ENCODE results near the gene ARHGDIB.

DNA sequence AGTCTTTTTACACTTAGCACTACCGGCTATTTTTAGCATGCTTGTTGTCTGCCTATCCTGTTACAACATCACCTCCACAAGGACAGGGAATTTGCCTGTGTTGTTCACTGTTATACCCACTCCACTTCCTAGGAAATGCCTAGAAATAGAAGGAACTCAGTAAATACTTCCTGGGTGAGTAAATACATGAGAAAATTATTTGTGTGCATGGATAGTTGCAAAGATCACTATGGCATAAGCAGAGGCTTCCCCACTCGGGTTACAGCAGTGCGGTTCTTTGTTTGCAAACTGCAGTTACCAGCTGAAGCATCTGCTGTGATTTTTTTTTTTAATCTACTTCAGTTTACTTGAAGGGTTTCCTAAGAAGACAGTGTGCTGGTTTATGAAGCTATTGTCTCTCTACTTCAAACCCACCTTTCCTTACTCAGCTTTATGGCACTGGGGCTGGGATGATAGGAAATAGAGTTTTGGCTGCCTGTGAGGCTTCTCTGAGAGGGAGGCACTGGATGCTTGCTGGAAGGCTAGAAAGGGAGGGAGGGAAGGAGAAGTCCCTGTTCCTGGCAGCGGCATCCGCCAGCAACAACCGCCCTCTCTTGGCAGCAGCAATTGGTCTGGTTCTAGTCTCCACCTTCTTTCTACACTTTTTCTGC is 40.5 kb upstream of the ARHGDIB start:
- TF ChIP-seq, protein P1, sequence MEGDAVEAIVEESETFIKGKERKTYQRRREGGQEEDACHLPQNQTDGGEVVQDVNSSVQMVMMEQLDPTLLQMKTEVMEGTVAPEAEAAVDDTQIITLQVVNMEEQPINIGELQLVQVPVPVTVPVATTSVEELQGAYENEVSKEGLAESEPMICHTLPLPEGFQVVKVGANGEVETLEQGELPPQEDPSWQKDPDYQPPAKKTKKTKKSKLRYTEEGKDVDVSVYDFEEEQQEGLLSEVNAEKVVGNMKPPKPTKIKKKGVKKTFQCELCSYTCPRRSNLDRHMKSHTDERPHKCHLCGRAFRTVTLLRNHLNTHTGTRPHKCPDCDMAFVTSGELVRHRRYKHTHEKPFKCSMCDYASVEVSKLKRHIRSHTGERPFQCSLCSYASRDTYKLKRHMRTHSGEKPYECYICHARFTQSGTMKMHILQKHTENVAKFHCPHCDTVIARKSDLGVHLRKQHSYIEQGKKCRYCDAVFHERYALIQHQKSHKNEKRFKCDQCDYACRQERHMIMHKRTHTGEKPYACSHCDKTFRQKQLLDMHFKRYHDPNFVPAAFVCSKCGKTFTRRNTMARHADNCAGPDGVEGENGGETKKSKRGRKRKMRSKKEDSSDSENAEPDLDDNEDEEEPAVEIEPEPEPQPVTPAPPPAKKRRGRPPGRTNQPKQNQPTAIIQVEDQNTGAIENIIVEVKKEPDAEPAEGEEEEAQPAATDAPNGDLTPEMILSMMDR (IDR thresholded peaks at IDR 0.05), result no peak
- no peak for TF ChIP-seq EP300 (IDR thresholded peaks at IDR 0.05)
- TF ChIP-seq POLR2A (IDR thresholded peaks at IDR 0.05), result no peak

Data from tibial nerve (tissue), 4 donors.